ENCODE measurements around the gene FALEC.

DNA sequence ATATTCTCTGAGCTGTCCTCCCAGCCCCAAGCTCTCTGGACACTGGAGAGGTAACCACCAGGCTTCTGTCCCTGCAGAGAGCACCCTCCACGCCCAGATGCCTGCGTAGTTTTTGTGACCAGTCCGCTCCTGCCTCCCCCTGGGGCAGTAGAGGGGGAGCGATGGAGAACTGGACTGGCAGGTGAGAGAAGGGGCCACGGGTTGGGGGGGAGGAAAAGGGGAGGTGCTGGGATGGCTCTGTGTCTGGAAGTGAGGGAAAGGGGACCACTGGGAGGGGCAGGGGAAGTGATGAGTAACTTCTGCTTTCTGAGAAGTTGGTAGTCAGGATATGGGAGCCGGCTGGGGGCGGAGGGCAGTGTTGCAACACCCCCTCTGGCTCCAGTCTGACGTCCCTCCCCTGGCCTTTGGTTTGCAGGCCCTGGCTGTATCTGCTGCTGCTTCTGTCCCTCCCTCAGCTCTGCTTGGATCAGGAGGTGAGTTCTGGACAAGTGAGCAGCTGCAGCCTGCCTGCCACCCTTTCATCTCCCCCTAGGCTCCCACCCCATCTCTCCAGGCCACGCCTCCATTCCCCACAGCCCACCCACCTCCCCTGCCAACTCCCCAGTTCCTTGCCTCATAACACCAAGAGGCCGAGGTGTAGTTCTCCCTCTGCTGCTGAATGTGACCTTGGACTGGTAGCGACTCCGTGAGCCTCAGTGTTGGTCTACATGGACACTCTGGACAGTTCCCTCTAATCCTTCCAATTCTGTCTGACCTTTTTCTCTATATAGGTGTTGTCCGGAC lies 36.8 kb downstream of the FALEC start:
- TF ChIP-seq, protein P1, sequence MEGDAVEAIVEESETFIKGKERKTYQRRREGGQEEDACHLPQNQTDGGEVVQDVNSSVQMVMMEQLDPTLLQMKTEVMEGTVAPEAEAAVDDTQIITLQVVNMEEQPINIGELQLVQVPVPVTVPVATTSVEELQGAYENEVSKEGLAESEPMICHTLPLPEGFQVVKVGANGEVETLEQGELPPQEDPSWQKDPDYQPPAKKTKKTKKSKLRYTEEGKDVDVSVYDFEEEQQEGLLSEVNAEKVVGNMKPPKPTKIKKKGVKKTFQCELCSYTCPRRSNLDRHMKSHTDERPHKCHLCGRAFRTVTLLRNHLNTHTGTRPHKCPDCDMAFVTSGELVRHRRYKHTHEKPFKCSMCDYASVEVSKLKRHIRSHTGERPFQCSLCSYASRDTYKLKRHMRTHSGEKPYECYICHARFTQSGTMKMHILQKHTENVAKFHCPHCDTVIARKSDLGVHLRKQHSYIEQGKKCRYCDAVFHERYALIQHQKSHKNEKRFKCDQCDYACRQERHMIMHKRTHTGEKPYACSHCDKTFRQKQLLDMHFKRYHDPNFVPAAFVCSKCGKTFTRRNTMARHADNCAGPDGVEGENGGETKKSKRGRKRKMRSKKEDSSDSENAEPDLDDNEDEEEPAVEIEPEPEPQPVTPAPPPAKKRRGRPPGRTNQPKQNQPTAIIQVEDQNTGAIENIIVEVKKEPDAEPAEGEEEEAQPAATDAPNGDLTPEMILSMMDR (IDR thresholded peaks at IDR 0.05; ENCODE audit: insufficient read depth, low read length, poor library complexity, severe bottlenecking), result no peak
- no peak for TF ChIP-seq EZH2phosphoT487 (conservative IDR thresholded peaks at IDR 0.05; ENCODE audit: low read length)
